ENCODE results near the gene ALDH1B1.

The ALDH1B1 gene

GRCh38 chr9:38359297-38359653 lies 33.2 kb upstream of the ALDH1B1 start:
- Histone ChIP-seq H3K9ac (ENCODE audit: low read depth, low read length, poor library complexity, severe bottlenecking) (no peak overlapping the region), H3K4me1 (ENCODE audit: insufficient read depth, low read length, poor library complexity, severe bottlenecking) (no peaks in the 10 kb centered on the region), H3K4me2 (ENCODE audit: low read depth, low read length, poor library complexity, severe bottlenecking) (no peak overlapping the region), H3K27me3 (ENCODE audit: insufficient read depth, low read length, poor library complexity, severe bottlenecking) (no peaks in the 10 kb centered on the region), H3K4me3 (ENCODE audit: low read length, poor library complexity, severe bottlenecking) (no peak overlapping the region), H3K79me2 (ENCODE audit: insufficient read depth, low read length) (no peaks in the 10 kb centered on the region), H3K9me3 (ENCODE audit: insufficient read depth, low read depth, low read length) (no peaks in the 10 kb centered on the region), H2AFZ (ENCODE audit: low read length) (no peak overlapping the region), H3K9me2 (replicated peaks; ENCODE audit: low read depth, low read length) (no peaks in the 10 kb centered on the region), H3F3A (ENCODE audit: low read depth) (no peaks in the 10 kb centered on the region), H4K20me1 (ENCODE audit: insufficient read depth, low read length, poor library complexity, severe bottlenecking) (no peaks in the 10 kb centered on the region), H3K36me3 (ENCODE audit: insufficient read depth, low read length) (no peaks in the 10 kb centered on the region)
- TF ChIP-seq EZH2phosphoT487 (IDR thresholded peaks at IDR 0.05; ENCODE audit: borderline replicate concordance) = no peak
- no peak for TF ChIP-seq CTCF (conservative IDR thresholded peaks at IDR 0.05; ENCODE audit: low read length)

- H3K9ac ChIP-seq (ENCODE audit: low read depth, low read length, poor library complexity, severe bottlenecking) = no peak overlapping the region
- TF ChIP-seq EZH2phosphoT487 (IDR thresholded peaks at IDR 0.05; ENCODE audit: borderline replicate concordance) (no peak), CTCF (conservative IDR thresholded peaks at IDR 0.05; ENCODE audit: low read length) (no peak)
- H4K20me1 ChIP-seq (ENCODE audit: insufficient read depth, low read length, poor library complexity, severe bottlenecking) = no peaks in the 10 kb centered on the region
- H3K4me2 ChIP-seq (ENCODE audit: low read depth, low read length, poor library complexity, severe bottlenecking) = no peak overlapping the region
- no peaks in the 10 kb centered on the region for H3K36me3 ChIP-seq (ENCODE audit: insufficient read depth, low read length)
- no peaks in the 10 kb centered on the region for H3K9me2 ChIP-seq (replicated peaks; ENCODE audit: low read depth, low read length)
- no peaks in the 10 kb centered on the region for H3K4me1 ChIP-seq (ENCODE audit: insufficient read depth, low read length, poor library complexity, severe bottlenecking)
- no peak overlapping the region for H2AFZ ChIP-seq (ENCODE audit: low read length)
- no peak overlapping the region for H3K4me3 ChIP-seq (ENCODE audit: low read length, poor library complexity, severe bottlenecking)
- H3K27me3 ChIP-seq (ENCODE audit: insufficient read depth, low read length, poor library complexity, severe bottlenecking) = no peaks in the 10 kb centered on the region
- no peaks in the 10 kb centered on the region for H3F3A ChIP-seq (ENCODE audit: low read depth)
- no peaks in the 10 kb centered on the region for H3K79me2 ChIP-seq (ENCODE audit: insufficient read depth, low read length)
- no peaks in the 10 kb centered on the region for H3K9me3 ChIP-seq (ENCODE audit: insufficient read depth, low read depth, low read length)
These were observed 32.7 kb upstream of the ALDH1B1 start for GRCh38 chr9:38359689-38360385.

GRCh38 chr9:38360839-38361472 lies 31.5 kb upstream of the ALDH1B1 start:
- Histone ChIP-seq H4K20me1 (ENCODE audit: insufficient read depth, low read length, poor library complexity, severe bottlenecking) (no peaks in the 10 kb centered on the region), H3K9me2 (replicated peaks; ENCODE audit: low read depth, low read length) (no peaks in the 10 kb centered on the region), H3K9ac (ENCODE audit: low read depth, low read length, poor library complexity, severe bottlenecking) (no peak overlapping the region), H3K4me2 (ENCODE audit: low read depth, low read length, poor library complexity, severe bottlenecking) (no peak overlapping the region), H3K27me3 (ENCODE audit: insufficient read depth, low read length, poor library complexity, severe bottlenecking) (no peaks in the 10 kb centered on the region), H3K79me2 (ENCODE audit: insufficient read depth, low read length) (no peaks in the 10 kb centered on the region), H3K4me1 (ENCODE audit: insufficient read depth, low read length, poor library complexity, severe bottlenecking) (no peaks in the 10 kb centered on the region), H3K36me3 (ENCODE audit: insufficient read depth, low read length) (no peaks in the 10 kb centered on the region), H3K9me3 (ENCODE audit: insufficient read depth, low read depth, low read length) (no peaks in the 10 kb centered on the region), H3K4me3 (ENCODE audit: low read length, poor library complexity, severe bottlenecking) (no peak overlapping the region), H3F3A (ENCODE audit: low read depth) (no peaks in the 10 kb centered on the region), H2AFZ (ENCODE audit: low read length) (no peak overlapping the region)
- TF ChIP-seq CTCF (conservative IDR thresholded peaks at IDR 0.05; ENCODE audit: low read length) (no peak), EZH2phosphoT487 (IDR thresholded peaks at IDR 0.05; ENCODE audit: borderline replicate concordance) (no peak)
